ENCODE data around the gene CDH13.

CDH13 gene

GRCh38 chr16:82744958-82745357, 118.2 kb downstream of the CDH13 start:
- H3K4me1 ChIP-seq (ENCODE audit: control insufficient read depth in 1 of 2, insufficient read depth in 2 of 2, low read length in 2 of 2): no peaks in the 10 kb centered on the region
- no peaks in the 10 kb centered on the region for H3K36me3 ChIP-seq (ENCODE audit: control insufficient read depth in 1 of 2, insufficient read depth in 2 of 2, low read length in 2 of 2)
- H3K9me3 ChIP-seq (ENCODE audit: insufficient read depth, low read depth, low read length): no peaks in the 10 kb centered on the region
- no peaks in the 10 kb centered on the region for H3K79me2 ChIP-seq (ENCODE audit: control insufficient read depth, insufficient read depth, low read length, poor library complexity)
- H4K12ac ChIP-seq (ENCODE audit: low read depth, low read length): no peak overlapping the region
- no peak overlapping the region for H3K4me2 ChIP-seq (ENCODE audit: low read length)
- no peak overlapping the region for H2BK12ac ChIP-seq (ENCODE audit: low read length)
- no peak overlapping the region for H2AK5ac ChIP-seq (ENCODE audit: low read length)
- DNase-seq: no peak
- H3K23ac ChIP-seq (ENCODE audit: low read length): no peak overlapping the region
- no peak overlapping the region for H3K4me3 ChIP-seq (ENCODE audit: low read depth, low read length)
- H3K27me3 ChIP-seq (ENCODE audit: insufficient read depth, low read length): no peaks in the 10 kb centered on the region
- H3K14ac ChIP-seq (ENCODE audit: low read length): no peak overlapping the region
- WGBS (ENCODE audit: extremely low coverage, insufficient coverage, insufficient read length): no CpG with 5 or more reads among the region's 7 CpGs
- no peak overlapping the region for H3K9ac ChIP-seq (ENCODE audit: low read length)
- no peaks in the 10 kb centered on the region for H3K79me1 ChIP-seq (ENCODE audit: low read length)
- no peak overlapping the region for H2AFZ ChIP-seq (ENCODE audit: insufficient read depth, low read length, poor library complexity)
- H2BK5ac ChIP-seq (ENCODE audit: low read depth, low read length, poor library complexity): no peak overlapping the region
- no peak overlapping the region for H3K4ac ChIP-seq (ENCODE audit: low read depth, low read length)
- H3K18ac ChIP-seq (ENCODE audit: low read length): no peak overlapping the region
- H4K91ac ChIP-seq (ENCODE audit: low read depth, low read length): no peak overlapping the region
- no peak overlapping the region for H2BK120ac ChIP-seq (ENCODE audit: insufficient read depth, low read length, poor library complexity)
- no peak overlapping the region for H3K27ac ChIP-seq (ENCODE audit: low read depth, low read length)
- H4K8ac ChIP-seq (ENCODE audit: low read depth, low read length): no peak overlapping the region

- Histone ChIP-seq H3K4me3 (ENCODE audit: low read depth, low read length) (no peak overlapping the region), H4K91ac (ENCODE audit: low read depth, low read length) (no peak overlapping the region), H3K79me2 (ENCODE audit: control insufficient read depth, insufficient read depth, low read length, poor library complexity) (no peaks in the 10 kb centered on the region), H2BK12ac (ENCODE audit: low read length) (no peak overlapping the region), H3K36me3 (ENCODE audit: control insufficient read depth in 1 of 2, insufficient read depth in 2 of 2, low read length in 2 of 2) (no peaks in the 10 kb centered on the region), H3K27ac (ENCODE audit: low read depth, low read length) (no peak overlapping the region), H3K14ac (ENCODE audit: low read length) (no peak overlapping the region), H3K23ac (ENCODE audit: low read length) (no peak overlapping the region), H3K79me1 (ENCODE audit: low read length) (no peaks in the 10 kb centered on the region), H3K4me1 (ENCODE audit: control insufficient read depth in 1 of 2, insufficient read depth in 2 of 2, low read length in 2 of 2) (no peaks in the 10 kb centered on the region), H4K8ac (ENCODE audit: low read depth, low read length) (no peak overlapping the region), H4K12ac (ENCODE audit: low read depth, low read length) (no peak overlapping the region), H2AFZ (ENCODE audit: insufficient read depth, low read length, poor library complexity) (no peak overlapping the region), H3K4me2 (ENCODE audit: low read length) (no peak overlapping the region), H2BK120ac (ENCODE audit: insufficient read depth, low read length, poor library complexity) (no peak overlapping the region), H2BK5ac (ENCODE audit: low read depth, low read length, poor library complexity) (no peak overlapping the region), H3K4ac (ENCODE audit: low read depth, low read length) (no peak overlapping the region), H3K18ac (ENCODE audit: low read length) (no peak overlapping the region), H3K9ac (ENCODE audit: low read length) (no peak overlapping the region), H3K27me3 (ENCODE audit: insufficient read depth, low read length) (no peaks in the 10 kb centered on the region), H3K9me3 (ENCODE audit: insufficient read depth, low read depth, low read length) (no peaks in the 10 kb centered on the region), H2AK5ac (ENCODE audit: low read length) (no peak overlapping the region)
- no CpG with 5 or more reads among the region's 5 CpGs for WGBS (ENCODE audit: extremely low coverage, insufficient coverage, insufficient read length)
- DNase-seq: no peak
These were observed 121.3 kb downstream of the CDH13 start for GRCh38 chr16:82748026-82748425.

GRCh38 chr16:82750068-82750467, 123.3 kb downstream of the CDH13 start:
- Histone ChIP-seq H3K23ac (ENCODE audit: low read length) (no peak overlapping the region), H3K79me1 (ENCODE audit: low read length) (no peaks in the 10 kb centered on the region), H3K27ac (ENCODE audit: low read depth, low read length) (no peak overlapping the region), H4K91ac (ENCODE audit: low read depth, low read length) (no peak overlapping the region), H2AFZ (ENCODE audit: insufficient read depth, low read length, poor library complexity) (no peak overlapping the region), H3K9ac (ENCODE audit: low read length) (no peak overlapping the region), H3K4me2 (ENCODE audit: low read length) (no peak overlapping the region), H3K4ac (ENCODE audit: low read depth, low read length) (no peak overlapping the region), H3K4me3 (ENCODE audit: low read depth, low read length) (no peak overlapping the region), H3K18ac (ENCODE audit: low read length) (no peak overlapping the region), H4K8ac (ENCODE audit: low read depth, low read length) (no peak overlapping the region), H2BK12ac (ENCODE audit: low read length) (no peak overlapping the region), H2BK5ac (ENCODE audit: low read depth, low read length, poor library complexity) (no peak overlapping the region), H3K9me3 (ENCODE audit: insufficient read depth, low read depth, low read length) (no peaks in the 10 kb centered on the region), H3K79me2 (ENCODE audit: control insufficient read depth, insufficient read depth, low read length, poor library complexity) (no peaks in the 10 kb centered on the region), H2AK5ac (ENCODE audit: low read length) (no peak overlapping the region), H2BK120ac (ENCODE audit: insufficient read depth, low read length, poor library complexity) (no peak overlapping the region), H4K12ac (ENCODE audit: low read depth, low read length) (no peak overlapping the region), H3K14ac (ENCODE audit: low read length) (no peak overlapping the region), H3K27me3 (ENCODE audit: insufficient read depth, low read length) (no peaks in the 10 kb centered on the region), H3K36me3 (ENCODE audit: control insufficient read depth in 1 of 2, insufficient read depth in 2 of 2, low read length in 2 of 2) (no peaks in the 10 kb centered on the region), H3K4me1 (ENCODE audit: control insufficient read depth in 1 of 2, insufficient read depth in 2 of 2, low read length in 2 of 2) (no peaks in the 10 kb centered on the region)
- DNase-seq: no peak
- no CpG with 5 or more reads among the region's 3 CpGs for WGBS (ENCODE audit: extremely low coverage, insufficient coverage, insufficient read length)

- H3K9me3 ChIP-seq (ENCODE audit: insufficient read depth, low read depth, low read length): no peaks in the 10 kb centered on the region
- H3K36me3 ChIP-seq (ENCODE audit: control insufficient read depth in 1 of 2, insufficient read depth in 2 of 2, low read length in 2 of 2): no peaks in the 10 kb centered on the region
- H4K91ac ChIP-seq (ENCODE audit: low read depth, low read length): no peak overlapping the region
- H3K14ac ChIP-seq (ENCODE audit: low read length): no peak overlapping the region
- DNase-seq: no peak
- no peaks in the 10 kb centered on the region for H3K79me1 ChIP-seq (ENCODE audit: low read length)
- no peak overlapping the region for H3K23ac ChIP-seq (ENCODE audit: low read length)
- H4K12ac ChIP-seq (ENCODE audit: low read depth, low read length): no peak overlapping the region
- no peak overlapping the region for H2BK12ac ChIP-seq (ENCODE audit: low read length)
- H3K9ac ChIP-seq (ENCODE audit: low read length): no peak overlapping the region
- H3K18ac ChIP-seq (ENCODE audit: low read length): no peak overlapping the region
- no peaks in the 10 kb centered on the region for H3K4me1 ChIP-seq (ENCODE audit: control insufficient read depth in 1 of 2, insufficient read depth in 2 of 2, low read length in 2 of 2)
- H2AFZ ChIP-seq (ENCODE audit: insufficient read depth, low read length, poor library complexity): no peak overlapping the region
- H3K4me2 ChIP-seq (ENCODE audit: low read length): no peak overlapping the region
- no CpG with 5 or more reads among the region's 2 CpGs for WGBS (ENCODE audit: extremely low coverage, insufficient coverage, insufficient read length)
- no peak overlapping the region for H2BK5ac ChIP-seq (ENCODE audit: low read depth, low read length, poor library complexity)
- no peak overlapping the region for H2BK120ac ChIP-seq (ENCODE audit: insufficient read depth, low read length, poor library complexity)
- H2AK5ac ChIP-seq (ENCODE audit: low read length): no peak overlapping the region
- H3K4ac ChIP-seq (ENCODE audit: low read depth, low read length): no peak overlapping the region
- no peaks in the 10 kb centered on the region for H3K79me2 ChIP-seq (ENCODE audit: control insufficient read depth, insufficient read depth, low read length, poor library complexity)
- H3K27ac ChIP-seq (ENCODE audit: low read depth, low read length): no peak overlapping the region
- H4K8ac ChIP-seq (ENCODE audit: low read depth, low read length): no peak overlapping the region
- H3K4me3 ChIP-seq (ENCODE audit: low read depth, low read length): no peak overlapping the region
- no peaks in the 10 kb centered on the region for H3K27me3 ChIP-seq (ENCODE audit: insufficient read depth, low read length)
These were observed 124.3 kb downstream of the CDH13 start for GRCh38 chr16:82751020-82751419.

All from trophoblast cell (in vitro differentiated cells and primary cell).